Uterus (tissue), 2 donors: Measurements from ENCODE around the gene TRIM4.
"Not testable (repeated sequence)": the region's sequence is repeated elsewhere in the genome, so short reads cannot be mapped to it uniquely, and the experiment has no call there.

Experiments used
- CTCF ChIP-seq, 4 experiments: fragments of 200-600 bp in 2 of 4; fragments of 450-650 bp in 2 of 4; sonication (generic) in 2 of 4; IDR thresholded peaks; one replicate each; pipeline ENCODE4 v1.5.1; 2016 to 2019; ENCODE audit warnings: antibody characterized with exemption in 4 of 4, mild to moderate bottlenecking in 2 of 4, moderate library complexity in 1 of 4
- POLR2A ChIP-seq, 2 donors: fragments of 450-650 bp; IDR thresholded peaks; one replicate each; pipeline ENCODE4 v1.6.1; 2016; ENCODE audit warnings: antibody characterized with exemption in 2 of 2, mild to moderate bottlenecking in 1 of 2, moderate library complexity in 1 of 2

GRCh38 chr7:99954643-99955042 is 35.3 kb upstream of the TRIM4 start:
- not testable (repeated sequence) for TF ChIP-seq CTCF, POLR2A (IDR thresholded peaks at IDR 0.05)
